Measurements from ENCODE around the gene GALNT10.

Gene GALNT10

GRCh38 chr5:154386952-154387629, 196.6 kb downstream of the GALNT10 start:
- no peak for DNase-seq

- DNase-seq = no peak
Observed at GRCh38 chr5:154388842-154389241, 198.3 kb downstream of the GALNT10 start.

DNA sequence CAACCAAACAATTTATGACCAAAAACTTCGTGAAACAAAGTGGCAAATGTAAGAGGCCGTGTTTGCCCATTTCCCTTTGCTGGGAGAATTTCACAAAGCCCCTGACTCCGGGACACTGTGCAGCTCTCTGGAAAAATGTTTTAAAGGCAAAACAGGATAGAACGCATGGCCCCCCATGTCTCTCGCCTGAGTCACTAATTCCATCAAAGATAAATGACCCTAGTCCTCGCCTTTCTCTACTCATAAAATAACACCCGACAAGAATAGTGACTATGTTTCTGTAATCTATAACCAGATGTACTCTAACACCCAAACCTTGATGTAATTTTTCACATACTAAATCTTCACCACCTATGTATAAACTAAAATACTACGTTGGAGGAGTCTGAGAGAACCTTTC, 199.6 kb downstream of the GALNT10 start:
- DNase-seq = no peak

DNA sequence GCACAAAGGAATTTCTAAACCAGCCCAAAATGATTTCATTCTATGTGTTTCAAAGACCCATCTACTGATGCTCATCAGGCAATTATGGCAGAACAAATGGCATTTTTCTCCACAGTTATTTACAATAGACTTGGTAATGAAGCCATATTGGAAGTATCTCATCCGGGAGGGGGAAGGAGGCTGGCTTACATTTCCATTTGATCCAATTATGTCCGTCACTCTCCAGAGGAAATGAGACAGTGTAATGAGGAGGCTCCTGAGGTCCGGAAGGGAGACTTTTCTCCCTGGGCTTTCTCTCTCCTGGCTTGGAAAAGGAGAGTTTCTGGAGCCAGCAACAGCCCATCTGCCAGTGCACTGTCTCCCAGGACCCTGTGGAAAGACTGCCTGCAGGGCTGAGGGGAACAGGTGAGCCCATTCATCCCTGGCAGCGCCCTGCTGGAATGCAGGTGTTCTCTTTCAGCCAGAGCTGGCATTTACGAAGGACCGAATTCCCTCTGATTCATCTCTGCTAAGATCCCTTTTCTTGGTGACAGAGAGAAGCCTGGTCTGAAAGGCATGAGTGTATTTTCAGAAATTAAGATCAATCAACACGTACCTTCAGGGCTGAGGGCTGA, 200.3 kb downstream of the GALNT10 start:
- no peak for DNase-seq

DNA sequence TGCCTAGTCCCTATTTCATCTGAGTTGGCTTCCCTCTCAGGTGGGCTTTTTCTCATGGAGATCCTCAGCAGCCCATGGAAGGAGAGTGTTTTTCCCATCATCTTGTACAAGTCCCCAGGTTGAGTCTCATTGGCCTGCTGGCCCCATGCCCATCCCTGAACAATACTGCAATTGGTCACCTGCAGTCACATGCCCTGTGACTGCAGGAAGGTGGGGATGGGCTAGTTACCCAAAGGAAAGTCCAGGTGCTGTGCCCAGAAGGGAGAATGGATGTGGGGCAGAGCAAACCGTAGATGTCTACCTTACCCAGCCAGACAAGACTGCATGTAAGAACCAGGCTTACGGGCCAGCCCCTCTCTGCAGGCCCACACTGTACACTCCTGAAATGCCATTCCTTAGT, 201.3 kb downstream of the GALNT10 start:
- DNase-seq = no peak

DNA sequence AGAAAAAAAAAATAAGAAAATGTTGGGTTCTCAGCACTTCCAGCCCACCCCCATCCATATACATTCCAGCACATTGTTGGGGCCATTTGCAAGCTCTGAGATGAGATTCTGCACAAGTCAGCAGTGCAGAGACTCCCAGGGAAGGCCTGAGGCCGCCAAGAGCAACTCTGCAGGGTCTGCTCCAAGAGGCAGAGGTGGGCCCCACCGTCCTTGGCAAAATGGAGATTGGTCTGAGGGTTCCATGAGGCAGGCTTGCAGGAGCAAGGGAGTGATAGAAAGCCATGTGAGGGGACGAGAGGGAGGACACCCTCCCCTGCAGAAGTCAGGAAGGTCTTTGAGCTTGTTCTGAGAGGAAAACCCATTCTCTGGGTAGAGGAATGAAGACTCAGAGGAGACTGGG, 203.3 kb downstream of the GALNT10 start:
- DNase-seq = no peak

DNA sequence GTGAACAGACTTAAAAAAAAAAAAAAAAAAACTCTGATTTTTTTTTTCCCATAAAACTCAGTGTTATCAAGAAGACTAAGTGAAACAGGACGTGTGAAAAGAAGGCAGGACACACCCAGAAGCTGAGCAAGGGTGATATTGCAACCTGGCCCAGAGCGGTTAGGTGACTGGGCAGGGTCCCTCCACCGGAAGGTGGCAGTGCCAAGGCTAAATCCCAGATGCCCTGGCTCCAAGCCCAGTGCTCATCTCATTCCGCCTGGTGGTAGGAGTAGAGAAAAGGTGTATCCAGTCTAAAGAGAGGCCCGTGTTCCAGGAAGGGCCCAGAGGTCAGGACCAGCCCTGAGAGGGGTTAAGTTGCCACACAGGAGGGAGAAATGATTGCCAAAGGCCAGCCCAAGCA, 203.8 kb downstream of the GALNT10 start:
- no peak for DNase-seq

GRCh38 chr5:154395407-154396106, 205.0 kb downstream of the GALNT10 start:
- peak; percentile 70 for DNase-seq

GRCh38 chr5:154396128-154396527, 205.6 kb downstream of the GALNT10 start:
- DNase-seq = no peak

DNA sequence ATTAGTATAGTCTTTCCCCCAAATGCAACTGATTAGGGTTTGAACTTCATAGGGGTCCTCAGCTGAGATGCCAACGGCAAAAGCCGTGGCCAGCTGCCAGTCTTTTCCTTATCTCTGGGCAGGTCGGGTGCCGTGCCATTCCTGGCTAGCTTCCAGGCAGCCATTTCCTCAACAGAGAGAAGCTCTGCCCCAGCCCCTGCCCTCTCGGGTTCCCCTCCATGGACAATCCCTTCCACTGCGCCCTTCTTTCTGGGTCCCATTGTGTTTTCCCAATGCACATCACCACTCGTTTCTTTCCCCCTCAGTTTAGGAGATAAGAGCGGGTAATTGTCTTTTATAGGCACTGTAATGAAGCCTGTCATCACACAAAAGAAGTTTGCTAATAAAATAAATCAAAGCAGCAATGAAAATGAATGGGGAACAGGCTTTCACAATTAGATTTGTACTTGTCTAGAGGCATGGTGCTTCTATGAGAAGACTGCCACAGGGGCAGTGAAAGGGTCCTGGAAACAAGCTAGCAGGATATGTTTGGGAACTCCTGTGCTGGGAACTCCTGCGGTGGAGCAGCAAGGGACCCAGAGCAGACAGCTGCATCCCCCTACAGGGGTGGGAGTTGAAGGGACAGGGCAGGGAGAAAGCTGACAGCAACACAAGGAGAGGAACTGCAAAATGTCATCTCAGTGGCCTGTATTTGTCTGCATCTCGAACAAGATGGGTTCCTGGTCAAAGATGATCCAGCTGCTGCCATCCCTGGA, 207.3 kb downstream of the GALNT10 start:
- peak; percentile 45 for DNase-seq

DNA sequence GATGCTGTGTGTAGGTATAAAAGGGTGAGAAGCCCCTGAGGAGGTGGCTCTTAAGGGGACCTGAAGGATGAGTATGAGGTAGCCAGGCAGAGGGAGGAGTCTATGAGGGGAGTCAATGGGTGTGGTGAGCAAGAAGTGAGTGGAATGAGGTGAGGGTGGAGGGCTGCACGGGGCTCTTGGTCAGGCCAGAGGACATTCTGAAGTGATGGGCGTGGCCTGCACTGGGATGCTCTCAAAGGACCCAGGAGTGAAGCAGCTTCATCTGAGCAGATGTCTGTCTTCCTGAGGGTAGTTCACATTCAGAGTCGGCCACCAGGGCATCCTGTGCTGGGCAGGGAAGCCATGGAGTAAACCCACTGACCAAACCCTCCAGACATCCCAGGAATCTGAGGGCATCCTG, 210.1 kb downstream of the GALNT10 start:
- DNase-seq = no peak

DNA sequence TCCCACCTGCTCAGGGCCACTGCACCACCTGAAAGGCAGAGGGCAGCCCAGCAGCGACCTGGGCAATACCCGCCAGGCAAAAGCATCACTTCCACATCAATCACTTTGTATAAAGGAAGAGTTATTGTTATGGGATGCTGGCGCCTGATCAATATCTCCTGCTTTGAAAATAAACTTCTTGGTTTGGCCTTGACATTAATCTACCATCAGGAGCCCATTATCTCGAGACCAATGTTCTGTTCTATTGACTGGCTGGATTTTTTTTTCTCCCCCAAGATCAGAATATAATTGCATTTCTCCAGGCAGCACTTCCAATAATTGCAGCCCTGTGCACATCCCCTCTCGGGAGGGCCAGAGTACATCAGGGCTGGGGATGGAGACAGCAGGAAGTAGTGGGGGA, 210.8 kb downstream of the GALNT10 start:
- no peak for DNase-seq

DNA sequence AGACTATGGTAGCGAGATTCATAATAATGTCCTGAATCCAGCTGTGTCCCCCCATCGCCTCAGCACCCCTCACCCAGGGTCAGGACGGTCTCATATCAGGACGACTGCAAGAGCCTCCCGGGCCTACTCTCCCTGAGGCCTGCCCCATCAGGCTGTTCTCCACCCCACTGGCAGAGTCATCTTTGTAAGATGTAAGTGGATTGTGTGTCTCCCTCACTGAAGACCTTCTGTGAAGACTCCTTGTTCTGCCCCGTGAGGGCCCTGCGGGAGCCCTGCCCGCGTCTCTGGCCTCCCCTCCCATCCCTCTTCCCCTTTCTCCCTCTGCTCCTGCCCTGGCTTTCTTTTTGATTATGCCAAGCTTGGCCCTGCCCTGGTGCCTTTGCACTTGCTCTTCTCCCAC, 211.4 kb downstream of the GALNT10 start:
- DNase-seq = no peak

GRCh38 chr5:154402611-154403010, 212.1 kb downstream of the GALNT10 start:
- DNase-seq = no peak

DNA sequence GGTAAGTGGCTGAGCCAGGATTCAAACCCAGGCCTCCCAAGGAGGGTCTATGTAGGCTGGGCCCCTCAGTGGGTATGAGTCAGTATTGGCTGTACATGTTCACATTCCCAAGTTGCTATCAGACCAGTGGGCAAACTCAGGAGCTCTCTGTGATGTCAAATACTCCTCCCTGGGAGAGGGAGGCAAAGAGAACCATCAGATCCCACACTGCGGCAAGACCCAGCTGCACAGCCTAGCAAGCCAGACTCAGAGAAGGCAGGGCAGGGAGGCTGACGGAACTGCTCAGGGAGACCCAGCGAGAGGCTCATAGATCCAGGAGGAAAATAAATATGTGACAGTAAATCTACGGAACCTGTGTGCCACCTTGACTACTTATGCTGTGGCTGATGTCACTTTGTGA, 212.7 kb downstream of the GALNT10 start:
- DNase-seq = no peak

DNA sequence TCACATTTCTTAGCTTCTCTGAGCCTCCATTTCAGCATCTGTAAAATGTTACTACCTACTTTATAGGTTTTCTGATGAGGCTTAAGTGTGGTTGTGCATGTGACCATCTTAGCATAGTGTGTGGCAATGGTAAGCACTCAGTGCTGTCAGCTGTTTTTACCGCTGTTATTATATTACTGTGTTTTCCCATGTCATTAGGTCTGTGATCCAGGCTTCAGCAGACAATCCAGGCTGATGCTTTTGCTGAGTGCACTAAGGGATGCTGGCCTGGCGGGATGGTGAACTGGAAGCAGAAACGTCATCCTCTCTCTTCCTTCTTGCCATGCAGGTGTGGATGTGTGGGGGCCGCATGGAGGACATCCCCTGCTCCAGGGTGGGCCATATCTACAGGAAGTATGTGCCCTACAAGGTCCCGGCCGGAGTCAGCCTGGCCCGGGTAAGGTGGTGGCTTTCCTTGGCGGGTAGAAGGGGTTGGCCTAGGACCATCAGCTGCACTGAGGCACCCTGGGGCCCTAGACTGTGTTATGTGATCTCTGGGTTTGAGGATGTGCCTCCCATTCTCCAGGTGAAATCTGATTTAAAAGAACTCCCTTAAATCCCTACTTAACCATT, 213.3 kb downstream of the GALNT10 start:
- no peak for DNase-seq

DNA sequence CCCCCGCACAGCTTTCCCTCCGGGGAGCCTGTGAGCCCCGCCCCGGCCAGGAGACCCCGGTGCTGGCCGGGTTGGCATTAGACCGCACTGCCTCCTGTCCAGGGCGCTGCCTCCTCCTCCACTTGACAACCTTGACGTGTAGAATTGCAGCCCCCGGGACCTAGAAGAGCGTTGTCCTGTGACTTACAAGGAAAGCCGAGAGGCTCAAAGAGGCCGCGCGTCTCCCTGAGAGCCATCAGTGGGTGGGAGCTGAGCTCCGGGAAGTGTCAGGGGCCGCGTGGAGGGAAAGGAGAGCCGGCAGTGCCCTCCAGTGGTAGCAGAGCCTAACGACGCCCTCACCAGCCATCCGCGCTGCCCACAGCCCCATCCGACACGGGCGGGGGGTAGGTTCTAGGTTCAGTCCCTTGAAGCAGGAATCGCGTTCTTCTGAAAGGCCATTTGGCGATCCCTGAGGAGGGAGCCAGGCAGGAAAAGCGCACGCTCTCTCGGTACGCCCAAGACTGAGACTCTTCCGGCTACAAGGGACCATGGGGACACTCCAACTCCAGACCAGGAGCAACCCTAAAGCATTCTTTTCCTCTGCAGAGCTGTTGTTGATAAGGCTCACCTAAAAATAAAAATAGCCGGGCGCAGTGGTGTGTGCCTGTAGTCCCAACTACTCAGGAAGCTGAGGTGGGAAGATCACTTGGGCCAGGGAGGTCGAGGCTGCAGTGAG, 214.7 kb downstream of the GALNT10 start:
- no peak for DNase-seq

GRCh38 chr5:154406231-154406630, 215.7 kb downstream of the GALNT10 start:
- no peak for DNase-seq

DNA sequence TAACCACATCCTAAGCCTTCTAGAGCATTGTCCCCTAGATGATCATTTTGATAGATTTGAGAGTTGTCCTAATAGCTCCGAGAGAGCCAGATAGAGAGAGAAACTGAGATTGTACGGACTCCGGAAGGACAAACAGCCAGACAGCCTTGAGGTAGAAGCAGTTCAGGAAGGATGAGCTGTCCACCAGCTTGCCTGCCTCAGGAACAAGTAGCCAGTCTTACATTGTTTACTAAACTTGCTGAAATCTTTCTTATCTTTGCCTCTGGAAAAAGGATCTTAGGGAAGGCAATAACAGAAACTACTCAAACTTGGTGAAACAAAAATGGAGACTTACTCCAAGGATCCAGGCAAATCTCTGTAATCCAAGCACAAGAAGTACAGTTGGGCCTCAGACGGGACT, 216.3 kb downstream of the GALNT10 start:
- DNase-seq = no peak

GRCh38 chr5:154408811-154409210, 218.3 kb downstream of the GALNT10 start:
- no peak for DNase-seq

- DNase-seq = no peak
Observed at GRCh38 chr5:154409230-154409840, 218.8 kb downstream of the GALNT10 start.

GRCh38 chr5:154410008-154410407, 219.5 kb downstream of the GALNT10 start:
- no peak for DNase-seq
